ENCODE measurements around the gene MRPL3. TPM values are rescaled to one million over a fixed set of nuclear protein-coding genes. Genes with fewer than 3 reads are reported as not detected.
A peak's percentile ranks its signal among the peaks of the same experiment; 100 is the strongest.
"Not testable (repeated sequence)": the region's sequence is repeated elsewhere in the genome, so short reads cannot be mapped to it uniquely, and the experiment has no call there.

The MRPL3 gene
- total RNA-seq, 2 experiments from 2014 or later = 151 to 161 TPM

- H3K27me3 Mint-ChIP-seq (ENCODE audit: low read depth) = no peaks in the 10 kb centered on the region
- CTCF ChIA-PET = no interaction called here
- H3K36me3 Mint-ChIP-seq (ENCODE audit: low read depth) = peaks cover 37% of the 10 kb centered on the region
- DNase-seq = no peak
- no peak overlapping the region for H3K4me3 Mint-ChIP-seq
- intact Hi-C loops (cut with micrococcal nuclease) = no loop called here
- H3K4me1 Mint-ChIP-seq (ENCODE audit: low read depth) = peaks cover 17% of the 10 kb centered on the region
- no peak overlapping the region for H3K27ac Mint-ChIP-seq
- no peaks in the 10 kb centered on the region for H3K9me3 Mint-ChIP-seq
Measured at GRCh38 chr3:131491084-131491483, 11.7 kb downstream of the MRPL3 start.

- intact Hi-C loops (cut with micrococcal nuclease); H3K4me3 Mint-ChIP-seq; H3K27ac Mint-ChIP-seq; CTCF ChIA-PET; H3K9me3 Mint-ChIP-seq; H3K27me3 Mint-ChIP-seq (ENCODE audit: low read depth); DNase-seq: not testable (repeated sequence)
- peaks cover 16% of the 10 kb centered on the region for H3K4me1 Mint-ChIP-seq (ENCODE audit: low read depth)
- H3K36me3 Mint-ChIP-seq (ENCODE audit: low read depth) = peaks cover 32% of the 10 kb centered on the region
Measured at GRCh38 chr3:131486545-131486944, 16.2 kb downstream of the MRPL3 start.

GRCh38 chr3:131485119-131485518 is 17.7 kb downstream of the MRPL3 start:
- H3K9me3 Mint-ChIP-seq = no peaks in the 10 kb centered on the region
- no peak overlapping the region for H3K4me3 Mint-ChIP-seq
- intact Hi-C loops (cut with micrococcal nuclease) = no loop called here
- CTCF ChIA-PET = interaction anchor here (0.6 to 0.7 kb wide), 2 partner anchors 407 to 448 kb away, joined by 3 read pairs; no protein-coding TSS in a partner anchor
- H3K36me3 Mint-ChIP-seq (ENCODE audit: low read depth) = peaks cover 33% of the 10 kb centered on the region
- no peak for DNase-seq
- H3K27me3 Mint-ChIP-seq (ENCODE audit: low read depth) = no peaks in the 10 kb centered on the region
- H3K27ac Mint-ChIP-seq = no peak overlapping the region
- H3K4me1 Mint-ChIP-seq (ENCODE audit: low read depth) = peaks cover 16% of the 10 kb centered on the region

- Mint-ChIP-seq H3K27me3 (ENCODE audit: low read depth) (no peaks in the 10 kb centered on the region), H3K4me3 (no peak overlapping the region), H3K9me3 (no peaks in the 10 kb centered on the region), H3K27ac (no peak overlapping the region), H3K4me1 (ENCODE audit: low read depth) (peaks cover 16% of the 10 kb centered on the region), H3K36me3 (ENCODE audit: low read depth) (peaks cover 35% of the 10 kb centered on the region)
- CTCF ChIA-PET = no interaction called here
- DNase-seq = no peak
- intact Hi-C loops (cut with micrococcal nuclease) = no loop called here
Measured at GRCh38 chr3:131484496-131485111, 18.2 kb downstream of the MRPL3 start.

GRCh38 chr3:131480116-131480515 is 22.7 kb downstream of the MRPL3 start:
- H3K9me3 Mint-ChIP-seq = no peaks in the 10 kb centered on the region
- intact Hi-C loops (cut with micrococcal nuclease) = no loop called here
- H3K4me3 Mint-ChIP-seq = no peak overlapping the region
- H3K4me1 Mint-ChIP-seq (ENCODE audit: low read depth) = peaks cover 14% of the 10 kb centered on the region
- H3K36me3 Mint-ChIP-seq (ENCODE audit: low read depth) = peaks cover 33% of the 10 kb centered on the region
- H3K27me3 Mint-ChIP-seq (ENCODE audit: low read depth) = no peaks in the 10 kb centered on the region
- no peak for DNase-seq
- no peak overlapping the region for H3K27ac Mint-ChIP-seq
- CTCF ChIA-PET = no interaction called here

GRCh38 chr3:131477813-131478212 is 25.0 kb downstream of the MRPL3 start:
- H3K27ac Mint-ChIP-seq = no peak overlapping the region
- DNase-seq = no peak
- no peaks in the 10 kb centered on the region for H3K27me3 Mint-ChIP-seq (ENCODE audit: low read depth)
- peaks cover 37% of the 10 kb centered on the region for H3K36me3 Mint-ChIP-seq (ENCODE audit: low read depth)
- CTCF ChIA-PET = no interaction called here
- H3K9me3 Mint-ChIP-seq = no peaks in the 10 kb centered on the region
- intact Hi-C loops (cut with micrococcal nuclease) = no loop called here
- H3K4me1 Mint-ChIP-seq (ENCODE audit: low read depth) = peaks cover 25% of the 10 kb centered on the region
- no peak overlapping the region for H3K4me3 Mint-ChIP-seq

GRCh38 chr3:131474115-131474514 is 28.7 kb downstream of the MRPL3 start:
- no peak overlapping the region for H3K4me3 Mint-ChIP-seq
- CTCF ChIA-PET = no interaction called here
- intact Hi-C loops (cut with micrococcal nuclease) = no loop called here
- peaks cover 47% of the 10 kb centered on the region for H3K36me3 Mint-ChIP-seq (ENCODE audit: low read depth)
- H3K27me3 Mint-ChIP-seq (ENCODE audit: low read depth) = no peaks in the 10 kb centered on the region
- DNase-seq = no peak
- peaks cover 50% of the 10 kb centered on the region for H3K4me1 Mint-ChIP-seq (ENCODE audit: low read depth)
- no peaks in the 10 kb centered on the region for H3K9me3 Mint-ChIP-seq
- H3K27ac Mint-ChIP-seq = no peak overlapping the region

- peak; percentile 6 for DNase-seq
- Mint-ChIP-seq H3K4me1 (ENCODE audit: low read depth) (peaks cover 39% of the 10 kb centered on the region), H3K4me3 (no peak overlapping the region), H3K27ac (no peak overlapping the region), H3K9me3 (no peaks in the 10 kb centered on the region), H3K36me3 (ENCODE audit: low read depth) (peaks cover 50% of the 10 kb centered on the region), H3K27me3 (ENCODE audit: low read depth) (no peaks in the 10 kb centered on the region)
- CTCF ChIA-PET = interaction anchor here (0.6 kb wide), 1 partner anchor 437 kb away, joined by 3 read pairs; no protein-coding TSS in a partner anchor
- intact Hi-C loops (cut with micrococcal nuclease) = no loop called here
Measured at GRCh38 chr3:131470377-131470776, 32.4 kb downstream of the MRPL3 start.

GRCh38 chr3:131458653-131459052 is 44.1 kb downstream of the MRPL3 start:
- H3K27me3 Mint-ChIP-seq (ENCODE audit: low read depth) = no peaks in the 10 kb centered on the region
- H3K4me1 Mint-ChIP-seq (ENCODE audit: low read depth) = no peaks in the 10 kb centered on the region
- intact Hi-C loops (cut with micrococcal nuclease) = no loop called here
- H3K4me3 Mint-ChIP-seq = no peak overlapping the region
- H3K9me3 Mint-ChIP-seq = no peaks in the 10 kb centered on the region
- CTCF ChIA-PET = no interaction called here
- H3K27ac Mint-ChIP-seq = no peak overlapping the region
- no peak for DNase-seq
- H3K36me3 Mint-ChIP-seq (ENCODE audit: low read depth) = peaks cover 28% of the 10 kb centered on the region

- Mint-ChIP-seq H3K4me3 (no peak overlapping the region), H3K27ac (no peak overlapping the region), H3K9me3 (no peaks in the 10 kb centered on the region), H3K27me3 (ENCODE audit: low read depth) (no peaks in the 10 kb centered on the region), H3K36me3 (ENCODE audit: low read depth) (peaks cover 18% of the 10 kb centered on the region), H3K4me1 (ENCODE audit: low read depth) (no peaks in the 10 kb centered on the region)
- intact Hi-C loops (cut with micrococcal nuclease) = no loop called here
- no peak for DNase-seq
- CTCF ChIA-PET = no interaction called here
Measured at GRCh38 chr3:131457220-131457619, 45.6 kb downstream of the MRPL3 start.

- H3K27ac Mint-ChIP-seq = no peak overlapping the region
- H3K27me3 Mint-ChIP-seq (ENCODE audit: low read depth) = no peaks in the 10 kb centered on the region
- peaks cover 3% of the 10 kb centered on the region for H3K36me3 Mint-ChIP-seq (ENCODE audit: low read depth)
- intact Hi-C loops (cut with micrococcal nuclease) = no loop called here
- DNase-seq = no peak
- no peaks in the 10 kb centered on the region for H3K9me3 Mint-ChIP-seq
- H3K4me1 Mint-ChIP-seq (ENCODE audit: low read depth) = no peaks in the 10 kb centered on the region
- CTCF ChIA-PET = no interaction called here
- no peak overlapping the region for H3K4me3 Mint-ChIP-seq
Measured at GRCh38 chr3:131454501-131454900, 48.3 kb downstream of the MRPL3 start.

- CTCF ChIA-PET = no interaction called here
- Mint-ChIP-seq H3K9me3 (no peaks in the 10 kb centered on the region), H3K4me3 (no peak overlapping the region), H3K27ac (no peak overlapping the region), H3K27me3 (ENCODE audit: low read depth) (no peaks in the 10 kb centered on the region), H3K4me1 (ENCODE audit: low read depth) (no peaks in the 10 kb centered on the region), H3K36me3 (ENCODE audit: low read depth) (peaks cover 1% of the 10 kb centered on the region)
- intact Hi-C loops (cut with micrococcal nuclease) = no loop called here
- DNase-seq = no peak
Measured at GRCh38 chr3:131453533-131453932, 49.2 kb downstream of the MRPL3 start.

- H3K4me1 Mint-ChIP-seq (ENCODE audit: low read depth) = no peaks in the 10 kb centered on the region
- intact Hi-C loops (cut with micrococcal nuclease) = no loop called here
- H3K4me3 Mint-ChIP-seq = no peak overlapping the region
- no peaks in the 10 kb centered on the region for H3K27me3 Mint-ChIP-seq (ENCODE audit: low read depth)
- H3K27ac Mint-ChIP-seq = no peak overlapping the region
- H3K9me3 Mint-ChIP-seq = peaks cover 3% of the 10 kb centered on the region
- CTCF ChIA-PET = interaction anchor here (0.6 kb wide), 1 partner anchor 455 kb away, joined by 3 read pairs; no protein-coding TSS in a partner anchor
- peaks cover 1% of the 10 kb centered on the region for H3K36me3 Mint-ChIP-seq (ENCODE audit: low read depth)
- no peak for DNase-seq
Measured at GRCh38 chr3:131447349-131447748, 55.4 kb downstream of the MRPL3 start.
